Activated T-cell treated with anti-CD3 and anti-CD28 coated beads, Interleukin-2, amount 50 U/mL, for 4 hours (primary cell): ENCODE data around the gene KCNQ1. TPM values are rescaled to one million over a fixed set of nuclear protein-coding genes. Genes with fewer than 3 reads are reported as not detected.

Experiments
- ATAC-seq, 2 donors: fragments of 200-7000 bp; cut with Tn5 transposase; one replicate each; pipeline ENCODE4 v1.10.0; 2021
- DNase-seq: peaks from one replicate; pipeline ENCODE4 v3.0.0-alpha.2; 2020
- H3K27me3 Mint-ChIP-seq: one replicate; pipeline ENCODE4 v1.8.0; 2021; ENCODE audit warnings: low read depth, mixed read lengths
- H3K36me3 Mint-ChIP-seq: one replicate; pipeline ENCODE4 v1.8.0; 2022; ENCODE audit warnings: mixed read lengths; ENCODE audit not compliant: insufficient read depth
- H3K4me1 Mint-ChIP-seq: one replicate; pipeline ENCODE4 v1.8.0; 2021; ENCODE audit warnings: low read depth, mixed read lengths
- H3K4me3 Mint-ChIP-seq: one replicate; pipeline ENCODE4 v1.8.0; 2021; ENCODE audit warnings: mild to moderate bottlenecking, moderate library complexity, mixed read lengths
- H3K9me3 Mint-ChIP-seq: one replicate; pipeline ENCODE4 v1.8.0; 2021; ENCODE audit warnings: mixed read lengths
- total RNA-seq, 3 donors: library from RNA; stranded (reverse); gene quantifications; one replicate each; pipeline ENCODE4 v1.2.1, GENCODE V29; 2021

Gene KCNQ1
- total RNA-seq, 3 donors from 2014 or later: 2.3 to 3.0 (median 2.8) TPM

- DNase-seq (no peak), ATAC-seq (no peak)
- no peak overlapping the region for H3K4me3 Mint-ChIP-seq
- H3K4me1 Mint-ChIP-seq: no peaks in the 10 kb centered on the region
- H3K9me3 Mint-ChIP-seq: no peaks in the 10 kb centered on the region
- no peaks in the 10 kb centered on the region for H3K36me3 Mint-ChIP-seq
- no peaks in the 10 kb centered on the region for H3K27me3 Mint-ChIP-seq
Measured at GRCh38 chr11:2744166-2744565, 299.4 kb downstream of the KCNQ1 start.

DNA sequence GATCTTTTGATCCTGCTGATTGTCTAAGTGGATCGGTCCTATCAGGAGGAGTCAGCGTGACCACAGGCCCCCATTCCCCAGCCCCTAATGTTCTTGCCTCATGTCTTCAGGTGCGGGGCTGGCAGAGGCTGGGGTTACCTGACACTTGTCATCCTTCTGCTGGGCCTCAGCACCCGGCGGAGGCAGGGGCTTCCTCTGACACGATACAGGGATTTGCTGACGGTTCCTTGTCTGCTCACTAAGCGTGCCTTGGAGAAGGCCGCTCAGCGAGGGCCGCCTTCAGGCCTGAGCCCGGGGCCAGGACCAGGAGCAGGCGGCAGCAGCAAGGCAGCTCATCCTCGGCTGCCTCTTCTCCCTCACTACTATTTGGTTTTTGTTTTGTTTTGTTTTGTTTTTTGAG is 300.7 kb downstream of the KCNQ1 start:
- Mint-ChIP-seq H3K4me3 (no peak overlapping the region), H3K36me3 (no peaks in the 10 kb centered on the region), H3K9me3 (no peaks in the 10 kb centered on the region), H3K4me1 (no peaks in the 10 kb centered on the region), H3K27me3 (no peaks in the 10 kb centered on the region)
- DNase-seq: no peak
- ATAC-seq: no peak

DNA sequence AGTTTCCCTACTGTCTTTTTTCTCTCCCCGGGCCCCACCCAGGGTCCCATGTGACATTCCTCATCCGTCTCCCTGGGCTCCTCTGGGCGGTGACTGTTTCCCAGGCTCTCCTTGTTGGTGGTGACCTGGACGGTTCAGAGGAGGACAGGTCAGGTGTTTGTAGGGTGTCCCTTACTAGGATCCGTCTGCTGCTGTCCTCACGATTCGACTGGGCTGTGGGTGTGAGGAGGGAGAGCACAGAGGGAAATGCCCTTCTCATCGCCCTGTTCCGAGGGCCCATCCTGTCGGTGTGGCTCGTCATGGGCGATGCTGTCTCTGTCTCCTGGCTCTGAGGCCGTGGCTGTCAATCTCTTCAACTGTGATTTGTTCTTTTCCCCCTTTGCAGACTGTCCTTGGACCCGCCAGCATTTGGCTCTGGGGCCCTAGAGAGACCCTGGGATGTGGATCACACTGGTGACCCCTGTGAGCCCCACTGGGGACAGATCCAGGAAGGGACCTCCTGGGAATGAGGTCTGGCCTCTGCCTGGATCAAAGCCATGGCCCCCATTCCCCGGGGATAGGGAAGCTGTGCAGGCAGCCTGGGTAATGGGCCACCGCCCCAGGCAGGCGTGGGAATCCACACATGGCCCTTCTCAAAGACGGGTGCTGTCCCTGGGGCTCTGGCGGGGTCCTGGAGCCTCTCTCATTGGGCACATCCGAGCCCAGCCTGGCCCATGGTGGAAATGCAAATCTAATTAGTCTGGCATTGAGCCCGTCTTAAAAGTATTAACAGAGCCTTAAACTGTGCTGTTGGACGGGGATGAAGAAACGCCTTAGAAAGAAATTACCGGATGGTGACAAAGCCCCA is 301.8 kb downstream of the KCNQ1 start:
- Mint-ChIP-seq H3K4me3 (no peak overlapping the region), H3K27me3 (no peaks in the 10 kb centered on the region)

DNA sequence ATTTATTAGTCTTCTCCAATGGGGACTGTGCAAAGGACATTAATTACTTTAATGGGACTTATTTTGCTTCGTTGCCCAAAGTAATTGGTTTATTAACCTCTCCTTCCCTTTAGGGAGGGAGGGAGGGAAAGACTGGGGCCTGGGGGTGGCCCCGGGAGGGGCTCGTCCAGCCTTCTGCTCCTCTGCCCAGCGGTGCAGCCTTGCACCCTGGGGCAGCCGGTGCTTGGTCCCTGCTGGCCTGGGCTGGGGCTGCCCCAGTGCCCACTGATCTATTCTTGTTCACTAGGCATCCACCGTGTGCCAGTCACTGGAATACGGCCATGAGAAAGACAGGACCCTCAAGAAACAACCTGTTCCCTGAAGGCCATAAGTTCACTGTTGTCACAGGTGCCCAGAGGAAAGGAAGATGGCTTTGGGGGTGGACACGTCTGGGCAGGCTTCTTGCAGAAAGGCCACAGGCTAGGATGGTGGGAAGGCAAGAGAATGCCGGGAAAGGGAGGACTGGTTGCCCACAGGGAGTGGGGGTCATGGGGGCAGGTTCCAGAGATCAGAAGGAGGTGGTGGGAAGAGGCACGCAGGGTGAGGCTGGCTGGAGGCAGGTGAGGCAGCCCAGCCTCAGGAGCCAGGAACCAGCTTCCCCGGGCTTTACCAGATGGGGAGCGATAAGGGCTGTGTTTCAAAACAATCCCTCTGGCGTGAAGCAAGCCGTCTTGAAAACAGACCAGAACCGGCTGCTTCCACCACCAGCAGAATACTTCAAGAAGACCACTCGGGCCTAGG is 302.6 kb downstream of the KCNQ1 start:
- no peaks in the 10 kb centered on the region for H3K27me3 Mint-ChIP-seq
- H3K4me3 Mint-ChIP-seq: no peak overlapping the region
- no peaks in the 10 kb centered on the region for H3K9me3 Mint-ChIP-seq
- DNase-seq (no peak), ATAC-seq (no peak)
- peaks cover 3% of the 10 kb centered on the region for H3K36me3 Mint-ChIP-seq
- H3K4me1 Mint-ChIP-seq: no peaks in the 10 kb centered on the region

More for the DNA sequence above, 301.8 kb downstream of the KCNQ1 start:
- DNase-seq (no peak), ATAC-seq (no peak)
- H3K9me3 Mint-ChIP-seq: no peaks in the 10 kb centered on the region
- no peaks in the 10 kb centered on the region for H3K36me3 Mint-ChIP-seq
- H3K4me1 Mint-ChIP-seq: no peaks in the 10 kb centered on the region

GRCh38 chr11:2748061-2748813 is 303.4 kb downstream of the KCNQ1 start:
- Mint-ChIP-seq H3K27me3 (no peaks in the 10 kb centered on the region), H3K36me3 (peaks cover 8% of the 10 kb centered on the region), H3K9me3 (no peaks in the 10 kb centered on the region), H3K4me1 (no peaks in the 10 kb centered on the region), H3K4me3 (no peak overlapping the region)
- ATAC-seq: no peak
- no peak for DNase-seq

DNA sequence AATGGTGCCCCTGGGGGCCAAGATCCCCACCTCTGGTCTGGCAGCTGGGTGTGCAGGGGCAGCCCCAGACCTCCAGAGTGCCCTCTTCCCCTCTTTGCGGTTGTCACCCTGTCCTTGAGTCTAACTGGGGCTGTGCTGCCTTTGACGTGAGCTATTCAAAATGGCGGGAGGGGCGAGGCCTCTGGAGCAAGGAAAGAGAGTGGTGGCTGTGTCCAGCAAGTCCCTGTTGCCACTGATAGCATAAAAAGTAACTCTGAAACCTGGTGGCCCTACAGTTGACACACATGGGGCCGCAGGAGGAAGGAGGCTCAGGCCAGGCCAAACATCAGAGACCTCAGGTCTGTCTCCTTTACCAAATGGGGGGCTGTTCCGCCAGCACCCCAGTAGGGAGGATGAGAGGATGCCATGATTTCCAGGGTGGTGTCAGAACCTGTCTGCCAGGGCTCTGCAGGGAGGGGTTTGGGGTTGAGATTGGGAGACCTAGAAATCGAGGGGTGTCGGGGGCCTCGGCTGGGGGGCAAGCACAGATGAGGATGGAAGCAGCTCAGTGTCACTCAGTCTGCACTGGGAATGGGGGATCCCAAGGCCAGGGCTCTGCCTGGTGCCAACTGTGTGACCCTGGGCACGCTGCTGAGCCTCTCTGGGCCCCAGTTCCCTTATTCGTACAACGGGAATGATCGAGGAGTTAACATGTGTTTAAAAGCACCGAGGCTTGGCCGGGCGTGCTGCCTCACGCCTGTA is 304.2 kb downstream of the KCNQ1 start:
- Mint-ChIP-seq H3K9me3 (no peaks in the 10 kb centered on the region), H3K4me1 (no peaks in the 10 kb centered on the region), H3K4me3 (no peak overlapping the region), H3K36me3 (peaks cover 8% of the 10 kb centered on the region), H3K27me3 (no peaks in the 10 kb centered on the region)
- DNase-seq (no peak), ATAC-seq (no peak)

DNA sequence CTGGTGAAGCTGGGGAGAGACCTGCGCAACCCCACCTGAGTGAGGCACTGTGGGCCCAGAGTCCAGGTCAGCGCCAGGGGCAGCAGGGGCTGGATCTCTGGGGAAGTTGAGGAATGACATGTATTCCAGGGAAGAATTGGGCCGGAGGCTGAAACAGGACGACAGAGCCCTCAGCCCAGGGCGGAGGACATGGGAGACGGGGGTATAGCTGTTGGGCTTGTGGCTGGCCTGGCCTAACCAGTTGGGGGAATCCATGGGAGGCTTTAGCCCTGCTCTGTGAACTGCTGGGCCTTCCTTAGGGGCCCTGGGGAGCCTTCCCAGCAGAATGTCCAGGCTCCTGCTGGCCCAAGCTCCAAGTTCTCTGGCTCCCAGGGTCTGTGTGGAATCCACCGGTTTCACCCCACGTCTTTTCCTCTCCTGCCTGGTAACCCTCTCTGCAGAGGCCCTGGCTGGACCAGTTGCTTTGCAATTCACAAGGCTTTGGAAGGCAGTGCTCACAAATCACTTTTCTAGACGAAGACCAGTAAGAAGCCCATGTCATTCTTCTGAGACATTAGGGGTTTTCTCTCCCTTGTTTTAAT is 305.4 kb downstream of the KCNQ1 start:
- H3K27me3 Mint-ChIP-seq: no peaks in the 10 kb centered on the region
- ATAC-seq (no peak), DNase-seq (no peak)
- H3K4me3 Mint-ChIP-seq: no peak overlapping the region
- H3K36me3 Mint-ChIP-seq: peaks cover 8% of the 10 kb centered on the region
- H3K9me3 Mint-ChIP-seq: no peaks in the 10 kb centered on the region
- H3K4me1 Mint-ChIP-seq: no peaks in the 10 kb centered on the region

DNA sequence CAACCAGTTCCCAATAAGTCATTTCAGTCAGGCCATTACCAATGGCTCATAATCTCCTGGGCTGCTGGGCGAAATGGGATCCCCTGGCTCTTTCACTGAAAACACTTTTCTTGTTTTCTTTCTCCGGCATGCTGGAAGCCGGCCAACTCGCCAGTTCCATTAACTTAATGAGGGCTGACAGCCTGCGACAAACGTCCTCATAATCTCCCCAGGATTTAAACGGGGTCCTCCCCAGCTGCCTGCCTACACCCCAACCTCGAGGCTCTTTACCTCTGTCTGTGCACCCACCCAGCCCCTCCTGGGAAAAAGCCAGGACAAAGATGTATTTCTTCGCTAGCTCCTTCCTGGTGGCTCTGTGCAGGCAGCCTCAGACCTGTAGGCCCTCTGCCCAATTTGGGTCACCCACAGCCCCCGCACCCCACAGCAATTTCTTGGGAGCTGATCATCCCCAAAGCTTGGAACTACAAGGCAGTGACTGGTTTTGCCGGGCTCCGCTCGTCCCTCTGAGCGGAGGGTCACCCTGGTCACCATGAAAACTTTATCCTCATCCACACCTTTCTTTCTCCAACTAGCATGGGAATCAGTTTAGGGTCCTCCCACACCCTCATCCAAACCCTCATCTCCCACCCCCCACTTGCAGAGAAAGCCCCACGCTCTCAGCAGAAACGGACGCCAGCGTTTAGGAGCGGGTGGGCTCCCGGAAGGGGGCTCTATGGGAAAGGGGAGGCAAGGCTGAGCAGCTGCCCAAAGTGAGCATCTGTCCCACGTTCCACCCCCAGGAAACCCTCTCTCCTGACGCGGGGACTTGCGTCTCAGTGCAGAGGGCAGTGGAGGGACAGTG is 306.1 kb downstream of the KCNQ1 start:
- no peak for DNase-seq
- Mint-ChIP-seq H3K4me1 (no peaks in the 10 kb centered on the region), H3K9me3 (no peaks in the 10 kb centered on the region), H3K27me3 (no peaks in the 10 kb centered on the region), H3K36me3 (peaks cover 8% of the 10 kb centered on the region), H3K4me3 (no peak overlapping the region)
- ATAC-seq: no peak

GRCh38 chr11:2751523-2752203 is 306.9 kb downstream of the KCNQ1 start:
- Mint-ChIP-seq H3K36me3 (peaks cover 8% of the 10 kb centered on the region), H3K27me3 (no peaks in the 10 kb centered on the region), H3K4me1 (no peaks in the 10 kb centered on the region), H3K9me3 (no peaks in the 10 kb centered on the region), H3K4me3 (no peak overlapping the region)
- DNase-seq: no peak
- no peak for ATAC-seq

DNA sequence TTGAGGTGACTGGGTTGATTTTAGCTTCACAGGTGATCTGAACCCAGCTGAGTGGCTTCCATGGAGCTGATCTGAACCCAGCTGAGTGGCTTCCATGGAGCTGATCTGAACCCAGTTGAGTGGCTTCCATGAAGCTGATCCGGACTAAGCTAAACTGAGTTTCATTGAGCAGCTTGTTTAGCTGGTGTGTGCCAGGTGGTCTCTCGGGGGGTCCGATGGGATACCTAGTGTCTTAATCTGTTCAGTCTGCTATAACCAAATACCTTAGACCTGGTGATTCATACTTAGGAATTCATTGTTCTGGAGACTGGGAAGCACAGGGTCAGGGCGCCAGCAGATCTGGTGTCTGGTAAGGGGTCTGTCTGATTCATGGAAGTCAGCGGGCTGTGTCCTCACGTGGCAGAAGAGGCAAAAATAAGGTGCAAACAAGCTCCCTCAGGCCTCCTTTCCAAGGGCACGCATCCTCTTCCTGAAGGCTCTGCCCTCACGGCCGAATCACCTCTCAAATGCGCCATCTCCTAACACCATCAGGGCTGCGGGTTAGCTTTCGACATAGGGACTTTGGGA is 307.5 kb downstream of the KCNQ1 start:
- Mint-ChIP-seq H3K4me1 (no peaks in the 10 kb centered on the region), H3K4me3 (no peak overlapping the region), H3K27me3 (no peaks in the 10 kb centered on the region), H3K36me3 (peaks cover 8% of the 10 kb centered on the region), H3K9me3 (no peaks in the 10 kb centered on the region)
- no peak for DNase-seq
- ATAC-seq: no peak

DNA sequence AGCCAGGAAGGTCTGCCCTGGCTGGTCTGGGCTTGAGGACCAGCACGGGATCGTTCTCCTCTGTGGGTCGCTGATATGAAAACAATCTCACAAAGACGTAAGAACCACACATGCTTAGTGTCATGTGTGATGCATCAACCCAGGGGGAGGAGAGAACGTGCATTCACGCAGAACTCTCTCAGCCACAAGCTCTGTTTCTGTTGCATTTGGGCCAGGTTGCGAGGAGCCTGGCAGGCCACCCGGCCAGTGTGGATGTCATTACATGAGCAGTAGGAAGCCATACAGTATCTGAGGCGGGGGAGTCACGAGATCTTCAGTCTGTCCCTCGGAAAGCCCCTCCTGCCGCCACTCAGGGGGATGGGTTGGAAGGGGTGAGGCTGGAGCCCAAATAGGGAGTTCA is 308.1 kb downstream of the KCNQ1 start:
- H3K9me3 Mint-ChIP-seq: no peaks in the 10 kb centered on the region

DNA sequence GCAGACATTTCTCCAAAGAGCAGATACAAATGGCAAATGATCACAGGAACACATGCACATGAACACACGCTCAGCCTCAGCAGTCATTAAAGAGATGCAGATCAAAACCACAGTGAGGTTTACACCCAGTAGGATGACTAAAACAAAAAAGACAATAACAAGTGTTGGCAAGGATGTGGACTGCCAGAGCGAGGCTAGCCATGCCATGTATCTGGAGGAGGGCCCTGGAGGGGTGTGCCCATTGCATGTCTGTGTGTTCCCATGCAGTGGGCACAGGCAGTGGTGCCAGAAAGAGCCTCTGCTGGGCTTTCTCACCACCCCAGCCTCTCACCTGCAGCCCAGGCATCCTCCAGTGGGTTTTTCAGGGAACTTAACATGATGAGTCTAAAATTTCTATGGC is 309.2 kb downstream of the KCNQ1 start:
- Mint-ChIP-seq H3K4me3 (no peak overlapping the region), H3K9me3 (no peaks in the 10 kb centered on the region), H3K36me3 (peaks cover 8% of the 10 kb centered on the region), H3K4me1 (no peaks in the 10 kb centered on the region), H3K27me3 (no peaks in the 10 kb centered on the region)
- no peak for ATAC-seq
- no peak for DNase-seq

More for the DNA sequence above, 308.1 kb downstream of the KCNQ1 start:
- ATAC-seq: no peak
- H3K4me1 Mint-ChIP-seq: no peaks in the 10 kb centered on the region
- H3K4me3 Mint-ChIP-seq: no peak overlapping the region
- no peak for DNase-seq
- H3K27me3 Mint-ChIP-seq: no peaks in the 10 kb centered on the region
- peaks cover 8% of the 10 kb centered on the region for H3K36me3 Mint-ChIP-seq
